K562 (cell line): ENCODE data around the gene COPG2. TPM values are rescaled to one million over a fixed set of nuclear protein-coding genes. Genes with fewer than 3 reads are reported as not detected.
"Not testable (repeated sequence)": the region's sequence is repeated elsewhere in the genome, so short reads cannot be mapped to it uniquely, and the experiment has no call there.

Source experiments
- ATAC-seq: fragments of 200-7000 bp; cut with Tn5 transposase; 3 replicates; pipeline ENCODE4 v1.9.1; 2020; ENCODE audit warnings: moderate library complexity
- BruUV-seq: library from RNA; stranded (reverse); fragments of 400-500 nt; replicated peaks from 2 replicates; lab custom pipeline; 2021; lab: Mats Ljungman, UMichigan
- CTCF ChIA-PET: fragments of 300-600 bp; formaldehyde crosslinking; extraction: SDS; loops from one replicate; lab custom pipeline; 2021; ENCODE audit warnings: low intra/inter-chr PET ratio; lab: Yijun Ruan, JAX
- POLR2A ChIA-PET: fragments of 300-600, 350-650 bp; sonication (Branson Sonifier 250); formaldehyde crosslinking; extraction: SDS; loops from one replicate; lab custom pipeline; 2021; ENCODE audit warnings: antibody characterized with exemption, inconsistent platforms; lab: Yijun Ruan, JAX
- DNase-seq, 4 experiments: peaks; one replicate each; pipeline versions ENCODE4 v3.0.0 to v3.0.0-alpha.2; 2011 to 2018; ENCODE audit warnings: low spot score in 3 of 4, mixed read lengths in 3 of 4; ENCODE audit errors: extremely low read depth in 1 of 4
- FAIRE-seq: peaks from 2 replicates; lab custom pipeline; 2011; peaks lifted over from hg19 to GRCh38; lab: Jason Lieb, UNC
- H2AFZ ChIP-seq: 2 replicates; pipeline ENCODE4 v1.6.0; 2011; ENCODE audit warnings: low read depth, low read length, control low read depth, inconsistent platforms
- H3K27ac ChIP-seq: fragments of 200-600 bp; 3 replicates; pipeline ENCODE4 v1.8.0; 2011; ENCODE audit warnings: low read depth, mild to moderate bottlenecking, control low read depth, inconsistent platforms, low read length, moderate library complexity, mixed read lengths; ENCODE audit errors: extremely low read depth
- H3K27me3 ChIP-seq, 2 experiments: fragments of 300-600 bp in 1 of 2; 2 replicates in 1 of 2; 3 replicates in 1 of 2; pipeline versions ENCODE4 v1.6.0 to v1.8.0; 2011; ENCODE audit warnings: inconsistent platforms in 2 of 2, low read length in 2 of 2, mild to moderate bottlenecking in 1 of 2, mixed read lengths in 1 of 2, moderate library complexity in 1 of 2; ENCODE audit not compliant: control insufficient read depth in 2 of 2, insufficient read depth in 2 of 2
- H3K36me3 ChIP-seq: fragments of 300-600 bp; 3 replicates; pipeline ENCODE4 v1.8.0; 2011; ENCODE audit warnings: mild to moderate bottlenecking, low read length, inconsistent platforms; ENCODE audit not compliant: control insufficient read depth, insufficient read depth
- H3K4me1 ChIP-seq, 2 experiments: fragments of 200-600 bp in 1 of 2; replicated peaks in 1 of 2; 2 replicates in 1 of 2; 3 replicates in 1 of 2; pipeline versions ENCODE4 v1.5.1 to v1.8.0; 2011; ENCODE audit warnings: inconsistent platforms in 2 of 2, low read length in 2 of 2, mild to moderate bottlenecking in 1 of 2, mixed read lengths in 1 of 2, moderate library complexity in 1 of 2; ENCODE audit not compliant: control insufficient read depth in 2 of 2, insufficient read depth in 2 of 2
- H3K4me2 ChIP-seq: 2 replicates; pipeline ENCODE4 v1.6.1; 2011; ENCODE audit warnings: low read length, control low read depth, inconsistent platforms, mixed read lengths; ENCODE audit not compliant: insufficient read depth
- H3K4me3 ChIP-seq: fragments of 200-600 bp; sonication (generic), shearing (Covaris generic); 2 replicates; pipeline ENCODE4 v1.5.1; 2016; ENCODE audit warnings: control low read depth, inconsistent platforms
- H3K79me2 ChIP-seq: fragments of 200-600 bp; 3 replicates; pipeline ENCODE4 v1.8.0; 2011; ENCODE audit warnings: low read length, inconsistent platforms; ENCODE audit not compliant: control insufficient read depth, insufficient read depth
- H3K9ac ChIP-seq, 2 experiments: 2 replicates each; pipeline versions ENCODE4 v1.6.0 to v1.6.1; 2011; ENCODE audit warnings: low read depth in 2 of 2, low read length in 2 of 2, control low read depth in 1 of 2, inconsistent platforms in 1 of 2, mild to moderate bottlenecking in 1 of 2, mixed read lengths in 1 of 2; ENCODE audit not compliant: insufficient read depth in 1 of 2
- H3K9me1 ChIP-seq: one replicate; pipeline ENCODE4 v1.6.0; 2011; ENCODE audit warnings: inconsistent platforms, mild to moderate bottlenecking, low read length, moderate library complexity; ENCODE audit not compliant: control insufficient read depth, insufficient read depth
- H3K9me3 ChIP-seq: replicated peaks from 2 replicates; pipeline ENCODE4 v1.5.1; 2011; ENCODE audit warnings: low read depth, low read length, inconsistent platforms; ENCODE audit not compliant: control insufficient read depth, insufficient read depth
- H4K20me1 ChIP-seq: replicated peaks from 2 replicates; pipeline ENCODE4 v1.6.1; 2011; ENCODE audit warnings: low read length, inconsistent platforms, mixed read lengths; ENCODE audit not compliant: control insufficient read depth, insufficient read depth
- E2F1 ChIP-seq: sonication (generic); formaldehyde crosslinking; IDR thresholded peaks from 2 replicates; pipeline ENCODE4 v1.8.1; 2023; ENCODE audit warnings: mild to moderate bottlenecking, missing genetic modification reagents, moderate library complexity
- MGA ChIP-seq: fragments of 450-650 bp; IDR thresholded peaks from 2 replicates; pipeline ENCODE4 v1.6.1; 2016; ENCODE audit warnings: mild to moderate bottlenecking, moderate library complexity
- NR1H2 ChIP-seq: sonication (generic); formaldehyde crosslinking; IDR thresholded peaks from 2 replicates; pipeline ENCODE4 v1.4.0; 2020; ENCODE audit warnings: mild to moderate bottlenecking, missing genetic modification reagents
- SPI1 ChIP-seq: IDR thresholded peaks from 2 replicates; pipeline ENCODE4 v1.6.1; 2011; ENCODE audit warnings: low read depth, low read length, control low read depth, borderline replicate concordance
- XRCC3 ChIP-seq: fragments of 450-650 bp; IDR thresholded peaks from 2 replicates; pipeline ENCODE4 v1.6.1; 2017; ENCODE audit warnings: mild to moderate bottlenecking, moderate library complexity
- ZNF586 ChIP-seq: fragments of 450-650 bp; formaldehyde crosslinking; conservative IDR thresholded peaks from 2 replicates; pipeline ENCODE4 v1.4.0; 2020; ENCODE audit warnings: mild to moderate bottlenecking, moderate library complexity
- WGBS: fragments of 100-300 bp; shearing (Covaris generic); methylation state at CpG from one replicate; pipeline ENCODE4 v1.1.6; 2016; ENCODE audit warnings: low coverage, mixed read lengths; ENCODE audit not compliant: insufficient coverage; ENCODE audit errors: missing lambda C conversion rate; 5-methylcytosine and 5-hydroxymethylcytosine counted together
- in situ Hi-C: fragments of 300-500 bp; cut with MboI; formaldehyde crosslinking; loops from 4 replicates; pipeline ENCODE4 v1.15.0; 2018; ENCODE audit warnings: inconsistent platforms, mixed read lengths
- intact Hi-C: fragments of 100-400 bp; cut with micrococcal nuclease; formaldehyde crosslinking; loops from 2 replicates; pipeline ENCODE4 v1.14.2; 2022
- polyA plus RNA-seq, 8 experiments: library from polyadenylated mRNA; depleted of rRNA in 4 of 8; stranded (reverse) in 5 of 8; unstranded in 3 of 8; fragments of >200 nt; fragmentation: Nextera tagmentation in 2 of 8; fragmentation: Illumina TruSeq in 1 of 8; extraction: Ambion mirVana in 2 of 8; extraction: Trizol in 1 of 8; gene quantifications; 2 replicates each; pipeline versions ENCODE4 v1.2.1 to v1.2.3, GENCODE V29; 2011 to 2014; ENCODE audit warnings: inconsistent platforms in 1 of 8, missing spikeins in 1 of 8
- total RNA-seq, 7 experiments: library from RNA; depleted of rRNA in 6 of 7; stranded (reverse); fragments of >200 nt in 6 of 7; fragmentation: Illumina TruSeq in 2 of 7; extraction: Trizol in 2 of 7; gene quantifications; 2 replicates each; pipeline versions ENCODE4 v1.2.1 to v1.2.3, GENCODE V29; 2011 to 2021; ENCODE audit warnings: low replicate concordance in 1 of 7
- TF ChIP-seq, protein P1 (sequence below): fragments of 450-650 bp; IDR thresholded peaks from 2 replicates; pipeline ENCODE4 v1.6.1; 2014; ENCODE audit warnings: low read depth, mild to moderate bottlenecking, moderate library complexity, borderline replicate concordance

COPG2 gene
- total and polyA plus RNA-seq, 9 of the 15 experiments (the other 6 are each of a cell fraction or from before 2014, with no cell fraction given), result 6.6 to 104 (median 32.5) TPM

DNA sequence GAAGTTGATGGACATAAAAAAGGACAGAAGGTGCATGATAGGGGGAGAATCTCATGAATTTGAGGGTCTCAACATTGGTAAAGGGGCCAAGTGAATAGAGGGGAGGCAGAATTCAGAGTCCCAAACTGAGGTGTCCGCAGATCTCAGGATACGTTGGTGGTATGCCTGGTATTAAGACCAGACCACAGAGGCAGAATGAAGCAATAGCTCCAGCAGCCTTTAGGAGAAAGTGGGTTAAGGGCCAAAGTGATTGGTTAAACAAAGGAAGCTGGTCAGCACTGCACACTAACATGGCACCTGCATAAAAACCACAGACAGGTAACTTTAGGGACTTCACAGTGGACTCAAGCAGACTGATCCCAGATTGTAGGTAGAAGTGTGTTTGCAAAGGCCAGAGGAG lies 139.1 kb downstream of the COPG2 start (continued):
- no peak for TF ChIP-seq NR1H2
- TF ChIP-seq, protein P1, sequence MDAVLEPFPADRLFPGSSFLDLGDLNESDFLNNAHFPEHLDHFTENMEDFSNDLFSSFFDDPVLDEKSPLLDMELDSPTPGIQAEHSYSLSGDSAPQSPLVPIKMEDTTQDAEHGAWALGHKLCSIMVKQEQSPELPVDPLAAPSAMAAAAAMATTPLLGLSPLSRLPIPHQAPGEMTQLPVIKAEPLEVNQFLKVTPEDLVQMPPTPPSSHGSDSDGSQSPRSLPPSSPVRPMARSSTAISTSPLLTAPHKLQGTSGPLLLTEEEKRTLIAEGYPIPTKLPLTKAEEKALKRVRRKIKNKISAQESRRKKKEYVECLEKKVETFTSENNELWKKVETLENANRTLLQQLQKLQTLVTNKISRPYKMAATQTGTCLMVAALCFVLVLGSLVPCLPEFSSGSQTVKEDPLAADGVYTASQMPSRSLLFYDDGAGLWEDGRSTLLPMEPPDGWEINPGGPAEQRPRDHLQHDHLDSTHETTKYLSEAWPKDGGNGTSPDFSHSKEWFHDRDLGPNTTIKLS, result no peak
- TF ChIP-seq XRCC3, result no peak
- TF ChIP-seq SPI1, result no peak
- TF ChIP-seq E2F1 (CRISPR knock-in tag), result no peak
- TF ChIP-seq ZNF586 (CRISPR knock-in tag), result no peak
- no peak for TF ChIP-seq MGA

GRCh38 chr7:130527752-130528355 lies 140.7 kb downstream of the COPG2 start:
- 51% methylated on average over 13 of the region's 17 CpGs for WGBS
- H3K79me2 ChIP-seq, H3K4me1 ChIP-seq, H3K4me2 ChIP-seq, H3K9ac ChIP-seq, H3K36me3 ChIP-seq, in situ Hi-C loops, FAIRE-seq, H3K4me3 ChIP-seq, CTCF ChIA-PET, H2AFZ ChIP-seq, POLR2A ChIA-PET, intact Hi-C loops, BruUV-seq, H4K20me1 ChIP-seq, H3K9me1 ChIP-seq, H3K9me3 ChIP-seq, ATAC-seq, DNase-seq, H3K27me3 ChIP-seq, H3K27ac ChIP-seq: not testable (repeated sequence)
